Measurements from ENCODE around the gene E2F4.

E2F4 gene

DNA sequence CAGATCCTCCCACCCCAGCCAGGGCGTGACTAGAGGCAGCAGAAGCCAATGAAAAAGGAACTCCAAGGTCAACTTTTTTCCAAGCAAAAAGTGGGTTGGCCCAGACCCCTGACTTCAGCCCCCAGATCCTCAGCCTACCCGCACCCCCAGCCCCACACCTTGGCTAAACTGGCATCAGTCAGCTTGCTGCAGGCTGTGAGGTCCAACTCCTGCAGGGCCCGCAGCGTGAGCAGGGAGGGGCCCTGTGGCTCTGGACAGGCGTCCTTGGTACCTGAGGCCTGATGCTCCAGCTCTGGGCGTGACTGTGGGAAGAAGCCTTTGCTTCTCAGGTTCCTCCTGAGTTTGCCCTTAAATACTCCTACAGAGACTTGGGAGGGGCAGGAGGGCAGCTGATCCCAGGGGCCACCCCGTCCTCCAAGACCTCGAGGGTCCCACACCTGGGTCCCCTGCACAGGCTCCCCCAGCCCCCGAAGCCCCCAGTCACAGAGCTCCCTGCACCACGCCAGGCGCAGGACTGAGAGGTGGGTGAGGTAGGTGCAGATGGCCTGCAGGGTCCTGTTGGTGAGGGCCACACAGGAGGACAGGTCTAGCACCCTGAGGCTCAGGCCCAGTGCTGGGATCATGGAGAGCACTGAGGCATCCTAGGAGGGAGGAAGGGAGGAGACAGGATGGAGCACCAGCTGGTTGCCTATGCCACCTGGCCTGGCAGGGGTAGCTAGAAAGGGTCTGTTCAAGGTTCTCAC, 16.4 kb downstream of the E2F4 start:
- no peak for DNase-seq (ENCODE audit: low read depth, low spot score)

DNA sequence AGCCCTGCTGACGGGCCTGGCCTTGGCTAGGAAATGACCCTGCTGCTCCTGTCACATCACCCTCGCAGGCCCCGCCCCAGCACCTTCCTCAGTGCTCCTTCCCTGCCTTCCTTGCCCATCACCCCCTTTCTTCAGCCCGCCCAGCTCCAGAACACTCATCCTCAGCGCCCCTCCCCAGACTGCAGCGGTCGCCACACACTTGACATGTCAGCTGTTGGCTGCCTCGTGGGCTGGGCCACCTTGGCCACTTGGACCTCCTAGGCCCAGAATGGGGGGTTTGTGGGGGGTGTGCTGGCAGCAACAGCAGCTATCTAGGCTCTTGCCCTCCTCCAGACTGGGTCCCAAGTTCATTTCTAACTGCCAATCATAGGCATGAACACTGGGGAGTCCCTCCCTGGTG, 17.6 kb downstream of the E2F4 start:
- DNase-seq (ENCODE audit: low read depth, low spot score) = no peak

DNA sequence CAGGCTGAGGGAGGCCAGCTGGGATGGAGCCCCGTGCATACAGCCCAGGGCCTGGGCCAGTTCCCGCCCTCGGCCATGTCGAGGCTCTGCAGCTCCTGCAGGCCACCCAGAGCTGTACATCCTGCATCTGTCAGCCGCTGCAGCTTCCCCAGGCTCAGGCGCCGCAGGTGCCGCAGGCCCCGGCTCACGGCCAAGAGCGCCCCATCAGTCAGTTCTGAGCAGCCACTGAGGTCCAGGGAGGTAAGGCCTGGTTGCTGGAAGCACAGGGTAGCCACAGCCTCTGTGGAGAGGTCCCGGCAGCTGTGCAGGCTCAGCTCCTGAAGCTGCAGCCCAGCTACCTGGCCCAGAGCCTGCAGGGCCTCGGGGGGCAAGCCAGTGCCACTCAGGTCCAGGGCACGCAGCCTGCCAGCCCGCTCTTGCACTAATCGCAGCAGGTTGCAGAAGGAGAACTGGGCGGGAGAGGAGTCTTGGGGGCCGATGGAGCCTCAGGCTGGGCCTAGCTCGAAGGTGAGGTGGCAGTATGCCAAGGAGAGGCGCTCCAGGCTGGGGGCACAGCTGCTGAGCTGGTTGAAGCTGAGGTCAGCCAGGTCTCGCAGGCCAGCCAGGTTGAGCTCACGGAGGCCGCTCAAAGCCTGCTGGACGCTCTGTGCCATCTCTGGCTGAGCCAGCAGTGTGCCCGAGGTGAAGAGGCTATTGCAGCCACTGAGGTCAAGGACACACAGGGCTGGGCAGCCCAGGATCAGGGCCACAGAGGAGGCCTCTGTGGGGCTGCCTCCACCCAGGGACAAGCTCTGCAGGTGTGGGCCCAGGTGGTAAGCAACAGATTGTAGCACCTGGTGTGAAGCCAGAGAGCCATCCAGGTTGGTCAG, 18.3 kb downstream of the E2F4 start:
- DNase-seq (ENCODE audit: low read depth, low spot score) = no peak

DNA sequence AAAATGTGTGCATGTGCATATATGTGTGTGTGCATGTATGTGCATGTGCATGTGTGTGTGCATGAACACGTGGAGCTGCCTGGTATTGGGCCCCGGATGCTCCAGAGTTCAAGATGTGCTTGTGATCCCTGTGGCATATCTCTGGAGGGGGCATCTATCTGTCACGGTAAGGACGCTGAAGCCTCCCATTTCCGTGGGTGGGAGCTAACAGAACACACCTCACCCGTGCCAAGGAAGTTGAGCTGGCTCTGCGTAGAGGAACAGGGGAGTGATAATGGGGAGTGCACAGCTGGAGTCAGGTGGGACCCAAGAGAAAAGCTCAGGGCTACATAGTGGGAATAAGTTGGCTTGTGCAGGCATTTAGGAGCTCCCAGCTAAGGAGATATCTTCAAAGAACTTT, 19.7 kb downstream of the E2F4 start:
- DNase-seq (ENCODE audit: low read depth, low spot score) = no peak

DNA sequence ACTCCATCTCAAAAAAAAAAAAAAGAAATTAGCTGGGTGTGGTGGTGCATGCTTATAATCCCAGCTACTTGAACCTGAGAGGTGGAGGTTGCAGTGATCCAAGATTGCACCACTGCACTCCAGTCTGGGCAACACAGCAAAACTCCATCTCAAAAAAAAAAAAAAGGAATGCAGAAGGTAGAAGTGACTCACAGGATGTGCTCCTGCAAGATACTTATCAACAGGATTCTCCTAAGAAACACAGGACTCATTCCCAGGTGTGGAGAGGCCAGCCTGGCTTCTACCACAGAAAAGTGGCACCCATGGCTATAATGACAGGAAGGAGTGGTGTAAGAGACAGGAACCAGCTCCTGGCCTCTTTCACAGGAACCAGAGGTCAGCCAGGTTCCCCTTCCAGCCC, 20.8 kb downstream of the E2F4 start:
- DNase-seq (ENCODE audit: low read depth, low spot score) = no peak

DNA sequence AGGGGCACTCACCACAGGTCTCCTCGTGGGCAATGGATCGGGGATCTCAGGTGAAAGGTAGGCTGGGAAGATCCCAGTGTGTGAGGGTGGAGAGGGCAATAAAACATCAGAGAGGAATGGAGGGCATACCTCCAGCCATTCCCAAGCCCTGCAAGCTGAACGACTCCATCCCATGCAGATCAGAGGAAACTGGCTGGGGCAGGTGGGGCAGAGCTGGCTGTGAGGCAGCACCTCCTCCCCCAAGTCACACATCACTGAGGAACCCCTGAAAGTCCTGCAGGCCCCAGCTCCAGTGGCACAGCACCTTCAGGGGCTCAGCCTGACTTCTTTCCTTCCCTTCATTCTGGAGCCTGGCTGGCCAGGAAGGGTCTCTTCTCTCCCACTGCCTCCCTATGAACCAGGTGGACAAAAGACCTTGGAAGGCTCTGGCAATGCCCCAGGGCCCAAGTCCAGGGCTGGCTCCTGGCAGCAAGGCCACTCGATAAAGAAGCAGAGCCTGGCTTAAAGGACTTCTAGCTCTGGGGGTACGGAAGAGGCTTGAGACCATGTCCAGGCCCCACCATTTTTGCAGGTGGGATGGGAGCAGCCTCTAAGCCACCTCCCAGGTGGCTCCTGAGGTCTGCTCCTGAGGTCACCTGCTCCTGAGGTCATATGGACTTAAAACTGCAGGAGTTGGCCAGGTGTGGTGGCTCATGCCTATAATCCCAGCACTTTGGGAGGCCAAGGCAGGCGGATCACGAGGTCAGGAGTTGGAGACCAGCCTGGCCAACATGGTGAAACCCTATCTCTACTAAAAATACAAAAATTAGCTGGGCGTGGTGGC, 21.5 kb downstream of the E2F4 start:
- no peak for DNase-seq (ENCODE audit: low read depth, low spot score)

DNA sequence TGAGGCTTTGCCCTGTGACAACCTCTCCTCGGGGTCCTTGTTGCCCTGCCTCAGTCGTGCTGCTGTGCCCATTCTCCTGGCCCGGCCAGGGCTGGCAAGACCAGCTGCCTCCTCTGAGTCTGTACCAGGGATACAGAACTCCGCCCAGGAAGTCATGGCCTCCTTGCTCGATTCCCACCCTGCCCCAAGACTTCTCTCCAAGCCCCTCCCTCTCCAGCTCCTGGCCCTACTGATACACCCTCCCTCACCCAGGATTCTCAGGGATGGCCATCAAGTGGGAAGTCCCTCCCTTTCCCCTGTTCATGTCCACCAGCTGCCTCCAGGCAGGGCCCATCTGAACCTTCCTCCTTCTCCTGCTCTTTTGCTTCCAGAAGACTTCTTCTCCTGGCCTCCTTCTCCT, 23.8 kb downstream of the E2F4 start:
- no peak for DNase-seq (ENCODE audit: low read depth, low spot score)

DNA sequence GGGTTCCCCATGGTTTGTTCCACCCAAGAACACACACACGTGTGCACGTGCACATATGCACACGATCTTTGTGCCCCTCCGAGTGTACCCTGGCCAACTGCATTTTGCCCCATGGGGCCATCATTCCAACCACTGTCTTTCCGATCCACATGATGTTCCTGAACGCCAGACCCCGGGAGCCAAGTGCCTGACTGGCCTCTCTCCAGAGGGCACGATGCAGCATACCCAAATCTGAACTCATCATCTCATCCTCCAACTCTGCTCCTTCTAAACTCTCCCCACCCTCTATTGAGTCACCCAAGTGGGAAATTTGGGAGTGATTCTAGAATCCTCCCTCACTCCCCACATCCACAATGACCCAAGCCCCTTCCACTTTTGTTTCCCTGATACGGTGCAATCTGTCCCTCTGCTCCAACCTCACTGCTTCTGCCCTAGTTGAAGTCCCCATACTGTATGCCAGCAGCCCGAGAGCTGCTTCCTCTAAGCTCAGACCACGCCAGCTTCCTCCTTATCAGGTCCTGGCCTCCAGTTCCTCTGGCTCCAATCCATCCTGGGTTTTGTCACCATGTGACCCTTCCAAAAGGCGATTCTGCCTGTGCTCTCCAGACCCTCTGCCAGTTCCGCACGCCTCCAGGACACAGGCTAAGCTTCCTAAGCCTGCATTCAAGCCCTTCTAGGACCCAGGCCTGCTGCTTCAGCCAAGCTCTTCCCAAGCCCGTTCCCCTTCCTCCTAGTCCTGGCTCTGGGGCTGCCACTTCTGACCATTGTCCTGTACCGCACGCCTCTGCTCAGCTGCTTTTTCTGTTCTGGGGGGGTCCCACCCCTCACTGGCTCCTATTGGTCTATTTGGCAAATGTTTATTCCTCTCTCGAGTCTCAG, 24.9 kb downstream of the E2F4 start:
- no peak for DNase-seq (ENCODE audit: low read depth, low spot score)

DNA sequence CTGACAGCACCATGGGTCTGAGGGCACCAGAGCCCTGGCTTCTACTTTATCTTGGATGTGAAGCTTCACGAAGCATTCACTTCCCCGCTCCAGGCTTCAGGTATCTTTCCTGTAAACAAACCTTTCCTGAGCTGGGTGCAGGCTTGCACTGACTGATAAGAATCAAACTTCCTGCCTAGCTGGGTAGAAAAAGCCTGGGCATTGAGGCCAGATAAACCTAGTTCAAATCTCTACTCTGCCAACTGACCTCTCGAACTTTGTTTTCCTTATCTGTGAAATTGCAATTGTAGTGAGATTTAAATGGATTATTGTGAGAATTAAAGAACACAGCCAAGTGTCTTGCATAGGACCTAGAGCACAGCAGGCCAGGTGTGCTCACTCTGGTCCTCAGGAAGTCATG, 32.0 kb downstream of the E2F4 start:
- no peak for DNase-seq (ENCODE audit: low read depth, low spot score)

DNA sequence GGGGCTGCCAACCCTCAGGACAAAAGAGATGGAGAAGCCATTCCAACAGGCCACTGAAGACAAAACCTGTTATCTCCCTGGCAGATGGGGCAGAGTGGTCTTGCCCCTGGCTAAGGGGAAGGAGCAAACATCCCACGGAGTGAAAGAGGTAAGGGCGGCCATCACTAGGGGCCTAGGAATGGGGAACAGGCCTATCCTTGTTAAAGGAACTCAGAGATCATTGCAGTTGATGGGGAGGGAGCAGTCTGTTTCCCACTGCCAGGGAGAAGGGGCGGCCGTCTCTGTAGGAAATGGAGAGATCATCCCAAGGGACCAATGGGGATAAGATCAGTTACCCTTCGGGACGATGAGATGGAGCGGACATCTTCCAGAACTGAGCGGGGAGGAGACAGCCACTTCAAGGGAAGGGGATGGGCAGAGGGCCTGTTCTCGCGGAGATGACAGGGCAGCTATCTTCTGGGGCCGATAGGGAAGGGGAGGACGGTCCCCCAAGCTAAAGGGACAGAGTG, 34.4 kb downstream of the E2F4 start:
- no peak for DNase-seq (ENCODE audit: low read depth, low spot score)

DNA sequence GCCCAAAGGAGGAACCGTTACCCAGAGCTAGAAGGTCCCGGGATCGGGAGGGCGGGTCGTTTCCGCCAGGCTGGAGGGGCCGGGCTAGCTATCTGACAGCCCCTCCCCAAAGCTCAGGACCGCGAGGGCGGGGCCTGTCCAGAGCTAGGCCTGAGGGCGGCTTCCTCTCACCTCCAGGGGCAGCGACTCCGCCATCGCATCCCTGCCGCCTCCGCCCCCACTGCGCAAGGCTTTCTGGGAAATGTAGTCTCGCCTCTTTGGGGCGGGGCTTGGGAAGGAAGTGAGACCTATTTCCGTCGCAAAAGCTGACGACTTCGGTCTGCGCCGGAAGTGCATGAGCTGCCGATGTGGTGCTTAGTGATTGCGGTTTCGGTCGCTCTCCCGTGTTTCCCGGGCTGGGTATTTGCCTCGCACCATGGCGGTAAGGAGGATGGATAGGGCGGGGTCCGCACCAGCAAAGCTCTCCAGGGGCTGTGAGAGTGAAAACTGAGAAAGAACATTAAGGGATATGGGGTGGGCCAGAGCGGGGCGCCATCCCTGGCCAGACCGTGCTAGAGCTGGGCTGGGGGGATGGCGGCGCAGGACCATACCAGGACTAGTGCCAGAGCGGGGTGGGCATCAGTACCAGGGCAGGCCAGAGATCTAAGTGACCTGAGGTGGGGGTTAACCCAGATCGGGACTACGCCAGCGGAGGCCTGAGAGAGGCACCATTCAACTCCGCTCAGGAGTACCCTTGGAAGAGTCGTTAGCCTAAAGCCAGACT, 35.0 kb downstream of the E2F4 start, which contains the start of gene TMEM208:
TSS of gene TMEM208 (plus strand) at position 327 of the 763 bp plus-strand sequence. CDS start at position 416, 89 bp downstream.
- peak; percentile 91 for DNase-seq (ENCODE audit: low read depth, low spot score)

DNA sequence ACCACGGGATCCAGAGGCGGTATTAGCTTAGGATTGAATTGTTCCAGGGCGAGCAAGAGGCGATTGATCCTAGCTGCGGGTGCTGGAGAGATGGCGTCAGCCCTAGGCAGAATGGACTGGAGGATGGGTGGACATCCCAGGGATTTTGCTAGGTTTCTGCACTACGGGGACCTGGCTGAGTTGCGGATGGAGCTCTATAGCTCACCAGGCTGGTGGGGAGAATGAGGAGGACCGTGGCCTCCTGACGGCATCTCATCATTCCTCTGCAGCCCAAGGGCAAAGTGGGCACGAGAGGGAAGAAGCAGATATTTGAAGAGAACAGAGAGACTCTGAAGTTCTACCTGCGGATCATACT, 35.6 kb downstream of the E2F4 start:
- DNase-seq (ENCODE audit: low read depth, low spot score) = no peak

DNA sequence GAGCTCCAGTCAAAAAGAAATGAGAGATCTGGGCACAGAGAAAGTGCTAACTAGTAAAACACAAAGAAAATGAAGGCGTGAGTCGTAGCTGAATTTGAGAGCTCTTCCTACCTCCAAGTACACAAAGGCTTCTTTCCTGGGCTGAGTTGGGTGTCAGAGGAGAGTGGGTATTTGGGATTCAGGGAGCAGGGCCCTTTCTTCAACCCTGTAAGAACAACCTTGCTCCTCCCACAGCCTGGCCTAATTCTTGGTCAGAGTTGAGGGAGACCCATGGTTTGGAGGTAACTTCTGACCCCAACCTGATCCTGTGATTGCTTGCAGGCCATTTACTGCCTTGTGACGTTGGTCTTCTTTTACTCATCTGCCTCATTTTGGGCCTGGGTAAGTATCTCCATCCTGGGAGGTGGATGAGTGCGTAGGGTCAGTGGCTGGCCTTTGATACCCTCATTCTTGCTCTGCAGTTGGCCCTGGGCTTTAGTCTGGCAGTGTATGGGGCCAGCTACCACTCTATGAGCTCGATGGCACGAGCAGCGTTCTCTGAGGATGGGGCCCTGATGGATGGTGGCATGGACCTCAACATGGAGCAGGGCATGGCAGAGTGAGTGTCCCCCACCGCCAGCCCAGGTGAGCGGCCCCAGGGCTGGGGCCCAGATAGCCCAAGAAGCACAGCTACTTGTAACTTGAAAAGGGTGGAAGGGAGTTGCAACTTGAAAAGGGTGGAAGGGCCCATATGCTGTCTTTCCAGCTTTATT, 36.3 kb downstream of the E2F4 start:
- DNase-seq (ENCODE audit: low read depth, low spot score) = no peak

DNA sequence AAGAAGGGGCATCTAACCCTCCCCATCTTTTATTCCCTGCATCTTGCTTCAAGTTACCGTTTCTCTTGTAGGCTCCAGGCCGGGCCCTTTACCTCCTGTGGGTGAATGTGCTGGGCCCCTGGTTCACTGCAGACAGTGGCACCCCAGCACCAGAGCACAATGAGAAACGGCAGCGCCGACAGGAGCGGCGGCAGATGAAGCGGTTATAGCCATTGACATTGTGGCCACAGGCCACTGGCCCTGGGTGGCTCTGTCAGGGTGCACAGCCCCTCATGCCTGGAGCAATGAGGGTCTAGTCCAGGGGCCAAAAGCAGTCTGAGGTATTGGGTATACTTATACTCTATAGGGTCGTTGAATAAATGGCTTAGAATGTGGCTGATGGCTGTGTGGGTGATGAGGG, 37.0 kb downstream of the E2F4 start:
- DNase-seq (ENCODE audit: low read depth, low spot score) = no peak

DNA sequence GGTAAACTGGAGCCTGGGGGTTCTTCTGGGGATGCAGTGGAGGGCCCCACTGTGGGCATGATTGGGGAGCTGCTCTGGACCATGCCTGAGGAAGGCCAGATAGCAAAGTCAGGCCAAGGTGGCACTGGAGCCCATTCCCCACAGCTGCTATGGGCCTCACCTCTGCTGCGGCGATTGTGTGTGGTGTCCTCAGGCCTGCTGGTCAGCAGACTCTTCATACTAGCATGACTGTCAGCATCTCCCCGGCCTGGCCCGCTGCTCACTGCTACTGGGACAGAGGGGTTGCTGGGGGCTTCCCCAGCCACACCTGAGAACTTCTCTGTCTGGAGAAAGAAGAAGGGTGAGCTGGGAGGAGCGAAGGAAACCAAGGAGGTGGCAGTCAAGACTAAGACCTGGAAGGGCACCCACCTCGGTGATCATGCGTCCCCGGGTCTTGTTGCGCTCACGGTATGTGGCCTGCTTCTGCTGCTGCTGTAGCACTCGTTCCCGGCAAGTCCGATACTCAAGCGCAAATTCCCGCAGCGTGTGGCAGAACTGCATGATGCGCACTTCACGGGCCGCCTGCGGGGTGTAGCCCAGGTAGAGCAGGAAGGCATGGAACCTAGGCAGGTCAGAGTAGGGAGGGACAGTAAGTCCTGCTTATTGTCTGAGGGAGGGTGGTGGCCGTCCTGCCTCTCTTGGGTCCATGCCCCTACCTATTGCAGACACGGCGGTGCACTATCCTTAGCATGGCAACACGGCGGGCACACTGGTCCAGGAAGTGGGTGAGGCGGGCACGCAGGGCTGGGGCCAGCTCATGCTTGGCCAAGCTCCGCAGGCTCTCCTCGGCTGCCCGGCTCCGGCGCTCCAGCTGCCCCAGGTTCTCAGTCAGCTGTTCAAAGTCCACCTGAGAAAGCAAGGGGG, 38.2 kb downstream of the E2F4 start:
- DNase-seq (ENCODE audit: low read depth, low spot score) = no peak

DNA sequence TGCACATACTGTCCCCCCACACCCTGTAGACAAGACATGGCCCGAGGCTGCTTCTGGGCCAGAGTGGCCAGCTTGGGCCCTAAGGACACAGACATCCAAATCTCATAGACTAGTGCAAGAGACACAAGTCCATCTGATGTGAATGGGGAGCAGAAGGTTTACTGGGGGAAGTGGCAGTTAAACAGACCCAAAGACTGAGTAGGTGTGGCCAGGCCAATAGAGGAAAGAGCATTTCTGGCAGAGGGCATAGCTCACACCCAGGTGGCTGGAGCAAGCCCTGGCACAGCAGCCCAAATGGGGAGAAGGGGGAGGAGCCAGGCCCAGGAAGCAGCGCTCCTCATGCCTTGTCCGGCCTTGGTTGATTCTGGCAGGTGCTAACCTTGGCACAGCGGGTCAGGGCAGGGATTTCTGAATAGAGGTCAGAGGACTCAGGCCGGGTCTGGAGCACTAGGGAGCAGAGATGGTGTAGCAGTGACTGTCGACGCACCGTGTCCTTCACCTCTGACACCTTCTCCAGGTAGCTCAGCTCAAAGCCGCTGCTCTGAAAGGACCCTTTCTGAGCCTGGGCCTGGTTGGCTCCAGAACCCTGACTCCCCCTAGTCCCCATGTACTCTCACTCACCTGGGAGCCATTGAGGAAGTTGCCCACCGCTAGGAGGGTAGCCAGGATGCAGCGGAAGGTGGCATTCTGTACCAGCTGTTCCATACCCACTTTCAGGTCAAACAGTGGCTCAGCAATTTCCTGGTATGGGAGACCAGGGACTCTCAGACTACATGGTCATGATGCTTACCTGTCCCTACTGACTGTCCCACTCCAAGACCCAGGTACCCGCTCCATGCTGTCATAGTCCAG, 39.1 kb downstream of the E2F4 start:
- no peak for DNase-seq (ENCODE audit: low read depth, low spot score)

DNA sequence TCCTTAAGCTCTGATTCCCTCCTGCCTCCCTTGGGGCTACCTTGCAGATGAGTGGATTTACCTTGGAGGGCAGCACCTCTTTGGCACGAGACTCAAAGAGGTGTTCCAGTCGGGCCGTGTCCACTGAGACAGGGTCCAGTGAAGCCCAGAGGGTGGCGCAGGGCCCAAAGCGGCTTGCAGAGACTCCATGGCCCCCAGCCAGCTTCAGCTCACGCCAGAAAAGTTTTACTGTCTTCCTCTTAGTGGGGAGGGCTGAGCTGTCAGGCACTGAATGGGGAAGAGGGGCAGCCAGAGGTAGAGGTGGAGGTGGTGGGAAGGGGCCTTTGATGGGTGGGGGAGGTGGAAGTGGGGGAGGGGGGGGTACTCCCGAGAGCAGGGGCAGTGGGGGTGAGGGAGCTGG, 41.6 kb downstream of the E2F4 start:
- DNase-seq (ENCODE audit: low read depth, low spot score) = no peak

Data from iPS DF 19.7 (cell line).